22Rv1 (cell line): ENCODE measurements around the gene PLIN1.

Experiments
- H3K27ac ChIP-seq: fragments of 450-650 bp; 2 replicates; pipeline ENCODE4 v1.5.1; 2017
- ZFX ChIP-seq: fragments of 450-650 bp; IDR thresholded peaks from 2 replicates; pipeline ENCODE4 v1.6.1; 2017; ENCODE audit warnings: antibody characterized with exemption, borderline replicate concordance
- TF ChIP-seq, protein P1 (sequence below): fragments of 450-650 bp; IDR thresholded peaks from 2 replicates; pipeline ENCODE4 v1.5.1; 2017; ENCODE audit warnings: mild to moderate bottlenecking

PLIN1 gene

DNA sequence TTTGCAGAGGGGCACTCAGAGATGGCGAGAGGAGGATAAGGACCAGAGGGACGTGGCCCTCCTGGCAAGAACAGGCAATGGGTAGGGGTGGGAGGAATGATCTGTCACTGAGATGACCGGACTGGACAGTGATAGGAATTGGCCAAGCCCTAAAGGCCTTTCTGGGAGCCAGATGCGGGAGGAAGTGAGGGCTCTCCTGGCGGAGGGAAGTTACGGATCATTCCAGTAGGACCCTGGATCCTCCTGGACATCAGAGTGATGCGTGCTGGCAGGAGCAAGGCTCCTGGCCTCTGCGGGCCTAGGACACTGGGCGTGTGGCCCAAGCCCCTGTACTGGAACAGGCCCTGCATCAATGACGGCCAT is 47.3 kb downstream of the PLIN1 start:
- no peak overlapping the region for H3K27ac ChIP-seq
- no peak for TF ChIP-seq ZFX
- TF ChIP-seq, protein P1, sequence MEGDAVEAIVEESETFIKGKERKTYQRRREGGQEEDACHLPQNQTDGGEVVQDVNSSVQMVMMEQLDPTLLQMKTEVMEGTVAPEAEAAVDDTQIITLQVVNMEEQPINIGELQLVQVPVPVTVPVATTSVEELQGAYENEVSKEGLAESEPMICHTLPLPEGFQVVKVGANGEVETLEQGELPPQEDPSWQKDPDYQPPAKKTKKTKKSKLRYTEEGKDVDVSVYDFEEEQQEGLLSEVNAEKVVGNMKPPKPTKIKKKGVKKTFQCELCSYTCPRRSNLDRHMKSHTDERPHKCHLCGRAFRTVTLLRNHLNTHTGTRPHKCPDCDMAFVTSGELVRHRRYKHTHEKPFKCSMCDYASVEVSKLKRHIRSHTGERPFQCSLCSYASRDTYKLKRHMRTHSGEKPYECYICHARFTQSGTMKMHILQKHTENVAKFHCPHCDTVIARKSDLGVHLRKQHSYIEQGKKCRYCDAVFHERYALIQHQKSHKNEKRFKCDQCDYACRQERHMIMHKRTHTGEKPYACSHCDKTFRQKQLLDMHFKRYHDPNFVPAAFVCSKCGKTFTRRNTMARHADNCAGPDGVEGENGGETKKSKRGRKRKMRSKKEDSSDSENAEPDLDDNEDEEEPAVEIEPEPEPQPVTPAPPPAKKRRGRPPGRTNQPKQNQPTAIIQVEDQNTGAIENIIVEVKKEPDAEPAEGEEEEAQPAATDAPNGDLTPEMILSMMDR, result no peak

DNA sequence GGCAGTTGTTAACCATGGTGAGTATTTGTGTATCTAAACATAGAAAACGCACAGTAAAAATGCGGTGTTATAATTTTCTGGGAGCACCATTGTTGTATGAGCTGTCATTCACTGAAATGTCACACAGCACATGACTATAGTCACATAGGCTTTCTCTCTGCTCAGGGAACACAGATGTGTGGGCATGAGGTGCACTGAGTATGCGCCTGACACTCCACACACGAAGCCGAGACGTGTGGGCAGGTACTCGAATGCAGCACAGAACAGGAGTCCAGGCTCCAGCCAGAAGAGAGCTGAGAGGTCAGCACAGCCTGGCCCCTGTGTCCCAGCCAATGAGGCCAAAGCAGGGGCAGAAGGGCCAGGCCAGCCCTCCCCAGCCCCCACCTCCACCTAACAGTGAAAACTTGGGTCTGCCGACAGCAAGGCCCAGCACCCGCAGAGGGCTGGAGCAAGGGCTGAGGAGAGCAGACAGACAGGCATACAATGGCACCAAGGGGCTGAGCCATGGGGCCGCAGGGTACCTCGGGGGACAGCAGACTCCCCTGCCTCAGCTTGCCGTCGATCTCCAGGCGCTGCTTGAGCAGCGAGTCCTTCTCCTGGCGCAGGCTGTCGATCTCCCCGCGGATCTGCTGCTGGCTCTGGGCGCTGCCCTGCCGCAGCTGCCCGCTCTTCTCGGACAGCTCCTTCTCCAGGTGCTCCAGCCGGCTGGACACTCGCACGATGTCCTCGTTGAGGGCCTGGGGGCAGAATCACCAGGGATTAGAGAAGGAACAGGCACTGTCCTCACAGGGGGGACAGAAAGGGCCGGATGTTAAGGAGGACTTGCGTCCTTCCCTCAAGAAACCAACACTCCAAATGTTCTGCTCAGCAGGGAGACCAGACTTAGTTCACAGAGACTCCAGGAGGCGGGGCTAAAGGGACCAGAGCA is 47.9 kb downstream of the PLIN1 start:
- H3K27ac ChIP-seq, result no peak overlapping the region
- TF ChIP-seq, protein P1, result no peak
- no peak for TF ChIP-seq ZFX

DNA sequence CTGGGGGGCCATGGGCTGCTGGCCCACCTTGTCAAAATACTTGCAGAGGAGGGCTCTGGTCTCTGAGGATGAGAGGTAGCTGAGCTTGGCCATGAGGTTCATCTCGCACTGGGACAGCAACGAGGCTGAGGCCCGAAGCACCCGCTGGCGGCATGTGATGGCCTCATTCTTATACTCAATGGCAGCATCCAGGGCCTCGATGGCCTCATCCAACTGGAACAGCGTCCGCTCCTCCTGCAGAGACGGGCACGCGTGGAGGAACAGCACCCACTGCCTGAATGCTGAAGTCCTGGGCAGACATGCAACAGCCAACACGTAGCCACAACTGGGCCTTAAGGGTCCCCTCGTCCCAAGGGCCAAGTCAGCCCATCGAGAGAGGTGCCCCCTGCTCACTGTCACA is 48.9 kb downstream of the PLIN1 start:
- TF ChIP-seq ZFX, result no peak
- TF ChIP-seq, protein P1, result no peak
- no peak overlapping the region for H3K27ac ChIP-seq

DNA sequence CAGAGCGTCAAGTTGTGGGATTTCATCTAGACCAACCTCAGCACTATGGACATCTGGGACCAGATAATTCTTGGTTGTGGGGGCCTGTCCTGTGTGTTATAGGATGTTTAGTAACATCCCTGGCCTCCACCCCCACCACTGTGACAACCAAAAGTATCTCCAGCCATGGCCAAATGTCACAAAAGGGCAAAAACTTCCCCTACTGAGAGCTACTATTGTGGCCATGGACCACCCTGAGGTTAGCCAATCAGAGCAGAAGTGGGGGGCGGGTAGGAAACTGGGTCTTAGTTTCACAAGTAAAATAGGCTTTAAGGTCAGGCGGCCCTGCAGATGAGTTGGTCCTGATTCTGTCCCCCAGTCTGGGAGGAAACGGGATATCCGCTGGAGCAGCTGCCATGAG is 49.3 kb downstream of the PLIN1 start:
- H3K27ac ChIP-seq, result no peak overlapping the region
- TF ChIP-seq, protein P1, result no peak
- no peak for TF ChIP-seq ZFX

DNA sequence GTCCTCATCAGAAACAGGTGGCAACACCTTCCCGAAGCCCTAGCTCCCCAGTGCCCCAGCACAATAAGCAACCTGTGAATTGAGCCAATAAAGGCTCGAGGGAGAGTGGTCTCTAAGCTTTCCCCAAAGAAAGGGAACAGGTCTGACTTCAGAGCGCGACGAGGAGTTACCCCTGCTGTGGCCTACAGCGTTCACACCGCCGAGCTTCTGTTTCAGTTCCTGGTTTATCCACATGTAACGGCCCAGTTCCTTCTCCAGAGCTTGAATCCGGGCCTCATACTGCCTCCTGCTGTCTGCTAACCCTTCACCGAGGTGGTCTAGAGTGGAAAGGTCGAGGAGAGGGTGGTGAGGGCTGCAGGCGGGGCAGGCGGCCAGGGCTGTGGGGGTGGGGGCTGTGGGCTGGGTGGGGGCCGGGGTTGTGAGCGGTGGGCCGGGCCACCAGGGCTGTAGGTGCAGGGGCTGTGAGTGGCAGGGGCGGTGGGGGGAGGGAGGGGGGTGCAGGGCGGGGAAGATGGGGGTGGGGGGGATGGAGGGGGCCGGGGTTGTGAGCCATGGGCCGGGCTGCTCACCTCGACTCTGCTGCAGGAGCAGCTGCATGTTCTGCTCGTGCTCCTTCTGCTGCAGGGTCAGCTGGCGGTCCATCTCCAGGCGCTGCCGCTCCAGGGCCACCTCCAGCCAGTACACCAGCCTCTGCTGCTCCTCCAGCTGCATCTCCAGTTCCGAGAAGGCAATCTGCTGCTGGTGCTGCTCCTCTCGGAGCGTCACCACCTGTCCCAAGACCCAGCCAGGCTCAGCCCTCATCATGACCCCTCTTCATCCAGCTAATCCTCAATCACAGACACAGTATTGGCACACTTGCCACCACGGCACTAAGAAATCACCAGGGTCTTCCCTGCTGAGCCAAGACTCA is 50.1 kb downstream of the PLIN1 start:
- TF ChIP-seq, protein P1, result no peak
- TF ChIP-seq ZFX, result no peak

DNA sequence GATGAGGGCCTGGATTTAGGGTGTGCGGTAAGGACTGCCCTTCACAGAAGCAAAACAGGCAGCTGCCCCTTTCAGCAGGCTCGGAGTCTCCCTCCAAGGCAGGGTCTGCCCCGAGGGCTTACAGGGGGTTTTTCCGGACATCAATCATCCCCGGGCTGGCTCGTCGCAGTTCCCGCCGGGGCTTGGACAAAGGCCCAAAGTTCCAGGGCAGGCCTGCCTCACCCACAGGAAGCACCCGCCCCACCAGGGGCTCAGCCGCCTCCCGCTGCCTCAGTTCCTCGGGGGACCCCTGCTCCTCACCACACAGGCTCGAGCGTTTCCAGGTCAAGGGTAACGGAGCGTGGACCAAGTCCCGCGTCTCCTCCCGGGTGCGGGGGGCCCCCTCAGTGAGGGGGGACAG is 50.9 kb downstream of the PLIN1 start:
- TF ChIP-seq, protein P1, result no peak
- no peak for TF ChIP-seq ZFX
- H3K27ac ChIP-seq, result no peak overlapping the region

More for the DNA sequence above, 50.1 kb downstream of the PLIN1 start:
- H3K27ac ChIP-seq, result no peak overlapping the region
